ENCODE results near the gene KAZN.

The KAZN gene

GRCh38 chr1:15080328-15081007 lies 482.0 kb downstream of the KAZN start:
- DNase-seq, result no peak

- DNase-seq, result no peak
Measured at GRCh38 chr1:15081102-15081501, 482.6 kb downstream of the KAZN start.

GRCh38 chr1:15083578-15083977 lies 485.1 kb downstream of the KAZN start:
- DNase-seq, result no peak

- DNase-seq, result no peak
Measured at GRCh38 chr1:15088281-15088971, 489.9 kb downstream of the KAZN start.

GRCh38 chr1:15089258-15089992 lies 490.9 kb downstream of the KAZN start:
- DNase-seq, result no peak

- DNase-seq, result no peak
Measured at GRCh38 chr1:15090373-15090772, 491.9 kb downstream of the KAZN start.

GRCh38 chr1:15094056-15094455 lies 495.6 kb downstream of the KAZN start:
- DNase-seq, result no peak

GRCh38 chr1:15094719-15095495 lies 496.4 kb downstream of the KAZN start:
- DNase-seq, result no peak

GRCh38 chr1:15095496-15095875 lies 497.0 kb downstream of the KAZN start:
- no peak for DNase-seq

GRCh38 chr1:15096293-15096692 lies 497.8 kb downstream of the KAZN start:
- DNase-seq, result no peak

- no peak for DNase-seq
Measured at GRCh38 chr1:15098176-15099125, 500.0 kb downstream of the KAZN start.

GRCh38 chr1:15099441-15100120 lies 501.1 kb downstream of the KAZN start:
- no peak for DNase-seq

- peak in 4 of 5 donors; percentile 9 to 36 (median 16) for DNase-seq
Measured at GRCh38 chr1:15100121-15100879, 501.8 kb downstream of the KAZN start.

GRCh38 chr1:15100880-15101760 lies 502.6 kb downstream of the KAZN start:
- DNase-seq, result no peak

- no peak for DNase-seq
Measured at GRCh38 chr1:15101801-15102200, 503.3 kb downstream of the KAZN start.

- DNase-seq, result no peak
Measured at GRCh38 chr1:15102646-15103045, 504.2 kb downstream of the KAZN start.

GRCh38 chr1:15103211-15103610 lies 504.7 kb downstream of the KAZN start:
- no peak for DNase-seq

GRCh38 chr1:15103906-15104305 lies 505.4 kb downstream of the KAZN start:
- no peak for DNase-seq

- DNase-seq, result no peak
Measured at GRCh38 chr1:15104768-15105167, 506.3 kb downstream of the KAZN start.

Measured in T-helper 1 cell (primary cell).